Measurements from ENCODE around the gene PNKP.

PNKP gene

GRCh38 chr19:49890349-49891311 is 23.3 kb upstream of the PNKP start:
- peak; percentile 64 for DNase-seq (ENCODE audit: low spot score)

GRCh38 chr19:49889687-49890348 is 22.4 kb upstream of the PNKP start:
- peak; percentile 81 for DNase-seq (ENCODE audit: low spot score)

GRCh38 chr19:49889038-49889686 is 21.8 kb upstream of the PNKP start:
- DNase-seq (ENCODE audit: low spot score) = no peak

GRCh38 chr19:49888510-49888824 is 21.1 kb upstream of the PNKP start:
- DNase-seq (ENCODE audit: low spot score) = no peak

GRCh38 chr19:49887665-49888509 is 20.5 kb upstream of the PNKP start:
- no peak for DNase-seq (ENCODE audit: low spot score)

- DNase-seq (ENCODE audit: low spot score) = no peak
Measured at GRCh38 chr19:49887037-49887664, 19.8 kb upstream of the PNKP start.

- no peak for DNase-seq (ENCODE audit: low spot score)
Measured at GRCh38 chr19:49884760-49885159, 17.4 kb upstream of the PNKP start.

- no peak for DNase-seq (ENCODE audit: low spot score)
Measured at GRCh38 chr19:49884109-49884508, 16.7 kb upstream of the PNKP start.

GRCh38 chr19:49883094-49883493 is 15.7 kb upstream of the PNKP start:
- no peak for DNase-seq (ENCODE audit: low spot score)

- no peak for DNase-seq (ENCODE audit: low spot score)
Measured at GRCh38 chr19:49882643-49883042, 15.3 kb upstream of the PNKP start.

- no peak for DNase-seq (ENCODE audit: low spot score)
Measured at GRCh38 chr19:49881672-49882394, 14.5 kb upstream of the PNKP start.

- DNase-seq (ENCODE audit: low spot score) = no peak
Measured at GRCh38 chr19:49881186-49881585, 13.8 kb upstream of the PNKP start.

- DNase-seq (ENCODE audit: low spot score) = no peak
Measured at GRCh38 chr19:49880162-49880869, 12.9 kb upstream of the PNKP start.

- no peak for DNase-seq (ENCODE audit: low spot score)
Measured at GRCh38 chr19:49879243-49879963, 12.0 kb upstream of the PNKP start.

GRCh38 chr19:49878744-49879070 is 11.3 kb upstream of the PNKP start:
- no peak for DNase-seq (ENCODE audit: low spot score)

- DNase-seq (ENCODE audit: low spot score) = peak; percentile 98
Measured at GRCh38 chr19:49877879-49878743, 10.7 kb upstream of the PNKP start.

GRCh38 chr19:49877020-49877878 is 9.9 kb upstream of the PNKP start, which contains the start of the genes AKT1S1 and TBC1D17:
AKT1S1 (minus strand) TSS chr19:49877355; CDS start chr19:49873295, 4,060 bp downstream.
TBC1D17 (plus strand) TSS chr19:49877702; CDS start chr19:49877724, 22 bp downstream.
- DNase-seq (ENCODE audit: low spot score) = peak; percentile 100

All from CD4-positive, alpha-beta T cell treated with Interleukin-2 at 100 ng/mL for 4 hours (primary cell).